ENCODE data around the gene ETNPPL.

Gene ETNPPL

DNA sequence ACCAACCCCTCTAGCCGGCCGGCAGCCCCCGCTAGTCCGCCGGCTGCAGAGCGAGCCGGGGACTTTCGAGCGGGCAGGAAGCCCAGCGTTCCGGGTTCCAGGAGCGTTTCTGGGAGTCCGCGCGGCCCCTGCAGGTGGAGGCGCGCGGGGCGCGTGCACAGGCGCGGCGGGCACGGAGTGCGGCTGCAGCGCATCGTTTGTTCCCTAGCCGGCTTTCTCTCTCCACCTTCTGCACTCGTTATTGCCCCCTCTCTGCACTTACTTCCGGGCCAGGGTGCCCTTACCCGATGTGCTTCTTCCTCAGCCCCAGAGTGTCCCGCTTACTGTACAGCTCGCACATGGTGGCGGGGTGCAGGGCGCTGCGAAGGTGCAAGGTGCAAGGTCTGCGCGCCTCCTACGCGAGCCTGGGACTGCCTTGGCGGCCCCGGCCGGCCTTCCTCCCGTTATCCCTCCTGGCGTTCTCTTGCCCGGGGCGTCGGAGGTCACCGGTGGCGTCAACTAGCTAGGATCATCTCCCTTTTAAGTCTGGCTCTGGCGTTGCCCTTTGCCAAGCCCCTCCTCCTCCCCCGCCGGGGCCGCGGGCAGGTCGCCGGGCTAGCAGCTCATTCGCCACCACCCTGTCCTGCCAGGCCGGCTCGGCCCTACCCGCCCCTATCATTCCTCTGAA is at the start of gene ETNPPL:
TSS of gene ETNPPL (minus strand) at position 495 of the 667 bp plus-strand sequence. CDS start at position 340, 155 bp downstream.
- DNase-seq (ENCODE audit: extremely low read depth in 1 of 2, low read depth in 1 of 2): no peak

DNA sequence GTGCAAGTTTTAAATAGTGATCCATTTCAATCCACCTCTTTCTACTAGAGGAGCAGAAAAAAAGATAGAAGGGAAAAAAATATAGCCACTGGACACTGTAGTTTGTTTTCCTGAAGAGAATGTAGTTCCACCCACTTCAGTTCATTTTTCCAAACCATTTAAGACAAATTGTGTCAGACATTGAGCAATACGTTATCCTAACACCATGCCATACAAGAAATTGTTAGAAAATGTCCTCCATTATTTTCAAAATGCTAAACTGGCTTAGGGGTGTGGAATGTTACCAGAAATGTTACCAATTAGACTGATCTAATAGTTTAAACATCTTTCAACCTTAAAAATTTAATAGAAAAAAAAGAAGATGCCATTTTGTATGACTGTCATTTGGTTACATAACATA is 48.6 kb upstream of the ETNPPL start:
- no peak for DNase-seq (ENCODE audit: extremely low read depth in 1 of 2, low read depth in 1 of 2)

DNA sequence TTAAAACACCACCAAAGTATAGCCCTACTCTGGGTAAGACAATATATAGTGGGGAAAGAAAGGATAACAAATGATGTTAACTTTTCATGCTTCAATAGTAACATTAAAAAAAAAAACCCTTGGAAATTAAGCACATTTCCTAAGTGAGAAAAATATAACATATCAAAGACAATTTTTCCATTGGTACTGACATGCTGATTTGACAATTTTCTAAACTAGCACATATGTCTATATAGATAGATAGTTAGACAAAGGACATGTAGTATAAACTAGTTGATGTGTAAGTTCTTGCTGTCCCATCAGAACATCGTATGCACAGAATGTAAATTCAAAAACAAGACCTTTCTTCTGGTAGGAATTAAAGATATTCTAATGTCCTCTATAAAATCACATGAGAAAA is 47.2 kb upstream of the ETNPPL start:
- no peak for DNase-seq (ENCODE audit: extremely low read depth in 1 of 2, low read depth in 1 of 2)

DNA sequence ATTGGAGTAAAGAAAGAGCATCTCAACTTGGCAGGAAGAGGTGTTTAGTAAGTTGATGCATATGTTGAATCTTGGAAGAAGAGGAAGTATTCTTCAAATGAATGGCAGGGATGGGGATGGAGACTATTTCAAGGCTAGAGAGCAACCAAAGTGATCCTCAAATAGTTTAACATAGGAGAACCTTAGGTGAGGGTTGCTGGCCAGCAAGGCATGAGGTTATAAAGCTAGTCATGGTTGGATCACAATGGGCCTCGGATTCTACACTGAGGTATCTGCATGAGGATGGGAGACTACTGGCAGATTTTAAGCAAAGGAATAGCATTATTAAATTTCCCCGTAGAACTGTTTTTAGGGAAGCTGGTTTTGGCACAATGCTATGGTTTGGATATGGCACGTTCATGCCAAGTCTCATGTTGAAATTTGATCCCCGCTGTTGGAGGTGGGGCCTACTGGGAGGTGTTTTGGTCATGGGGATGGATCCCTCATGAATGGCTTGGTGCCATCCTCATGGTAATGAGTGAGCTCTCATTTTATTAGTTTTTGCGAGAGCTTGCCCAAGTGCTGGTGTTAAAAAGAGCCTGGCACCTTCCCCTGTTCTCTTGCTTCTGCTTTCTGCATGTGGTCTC is 41.9 kb upstream of the ETNPPL start:
- no peak for DNase-seq (ENCODE audit: extremely low read depth in 1 of 2, low read depth in 1 of 2)

DNA sequence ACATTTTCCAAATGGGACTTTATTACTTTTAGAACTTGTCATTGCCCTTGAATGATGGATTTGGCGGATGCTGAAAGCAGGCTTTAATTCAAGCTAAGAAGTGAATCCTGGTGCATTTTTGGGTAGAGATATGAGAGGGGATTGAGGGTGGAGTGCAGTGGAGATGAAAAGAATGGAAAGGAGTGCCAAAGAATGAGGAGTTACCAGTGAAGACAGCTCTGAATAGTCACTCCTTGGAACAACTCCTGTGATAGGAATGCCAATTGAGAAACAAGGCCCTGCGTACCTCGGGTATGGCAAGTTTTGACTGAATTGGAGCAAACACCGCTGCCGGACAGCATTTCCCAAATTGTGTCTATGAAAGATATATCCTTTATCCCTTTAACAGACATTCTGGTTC is 36.5 kb upstream of the ETNPPL start:
- DNase-seq (ENCODE audit: extremely low read depth in 1 of 2, low read depth in 1 of 2): no peak

DNA sequence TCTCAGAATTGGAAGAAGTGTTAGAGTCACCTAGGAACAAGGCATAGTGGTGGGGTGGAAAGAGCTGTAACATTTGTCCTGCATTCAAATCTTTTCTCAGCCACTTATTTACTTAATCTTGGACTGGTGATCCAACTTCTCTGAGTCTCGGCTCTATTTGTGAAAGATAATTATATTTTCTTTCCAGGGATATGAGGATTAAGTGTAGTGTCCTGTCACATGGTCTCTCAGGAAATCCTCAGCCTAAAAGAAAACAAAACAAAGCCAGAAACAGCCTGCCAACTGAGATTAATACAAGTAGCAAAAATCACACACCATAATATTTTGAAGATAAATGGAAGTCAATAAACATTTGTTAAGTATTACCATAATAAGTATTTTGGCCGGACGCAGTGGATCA is 33.3 kb upstream of the ETNPPL start:
- DNase-seq (ENCODE audit: extremely low read depth in 1 of 2, low read depth in 1 of 2): no peak

DNA sequence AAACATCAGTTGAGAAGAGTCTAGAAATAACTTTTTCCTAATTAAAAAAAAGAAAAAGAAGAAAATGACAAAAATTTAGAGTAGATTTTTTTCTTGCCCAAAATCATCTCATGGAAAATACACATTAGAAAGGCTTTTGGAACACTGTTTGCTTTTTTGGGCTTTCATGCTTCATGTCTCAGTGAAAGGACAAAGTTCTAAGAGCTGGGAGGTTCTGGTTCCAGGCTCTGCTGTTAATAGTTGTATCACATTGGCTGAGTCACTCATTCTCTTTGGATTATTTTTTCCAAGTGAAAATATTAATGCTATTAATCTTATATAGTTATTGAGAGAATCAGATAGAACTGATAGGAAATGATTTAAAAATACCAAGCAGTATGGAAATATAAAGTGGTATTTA is 32.9 kb upstream of the ETNPPL start:
- DNase-seq (ENCODE audit: extremely low read depth in 1 of 2, low read depth in 1 of 2): no peak

DNA sequence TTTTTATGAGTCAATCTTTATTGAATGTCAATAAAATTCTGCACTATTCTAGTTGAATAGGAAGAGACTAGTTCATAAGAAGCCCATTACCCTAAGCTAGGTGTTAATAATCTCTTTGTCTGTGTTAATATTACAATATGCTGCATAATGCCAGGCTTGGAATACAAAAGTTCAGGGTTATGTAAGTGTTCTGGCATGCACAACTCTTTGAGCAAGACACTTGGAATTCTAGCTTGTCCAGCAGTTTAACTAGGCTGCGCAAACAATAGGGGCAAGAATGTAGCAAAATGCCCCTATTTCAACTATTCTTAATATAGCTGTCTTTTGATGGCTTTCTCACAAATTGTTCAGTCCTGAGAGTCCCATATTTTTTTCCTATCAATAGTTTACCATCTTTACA is 31.3 kb upstream of the ETNPPL start:
- DNase-seq (ENCODE audit: extremely low read depth in 1 of 2, low read depth in 1 of 2): no peak

DNA sequence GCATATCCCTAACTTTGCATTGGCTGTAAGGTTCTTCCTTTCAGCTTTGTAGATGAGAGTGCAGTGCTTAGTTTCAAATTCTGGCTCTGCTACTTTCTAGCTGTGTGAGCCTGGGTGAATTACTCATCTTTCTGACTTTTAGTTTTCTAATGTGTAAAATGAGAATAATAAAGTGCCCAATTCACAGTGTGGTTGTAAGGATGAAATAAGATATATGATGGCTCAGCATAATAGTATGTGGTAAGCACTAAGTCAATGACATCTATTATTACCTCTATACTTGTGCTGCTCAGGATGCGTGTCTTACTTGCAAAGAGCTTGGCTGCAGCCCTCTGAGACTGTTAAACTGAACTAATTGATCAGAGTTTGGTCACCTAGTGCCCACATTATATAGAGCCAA is 30.6 kb upstream of the ETNPPL start:
- no peak for DNase-seq (ENCODE audit: extremely low read depth in 1 of 2, low read depth in 1 of 2)

DNA sequence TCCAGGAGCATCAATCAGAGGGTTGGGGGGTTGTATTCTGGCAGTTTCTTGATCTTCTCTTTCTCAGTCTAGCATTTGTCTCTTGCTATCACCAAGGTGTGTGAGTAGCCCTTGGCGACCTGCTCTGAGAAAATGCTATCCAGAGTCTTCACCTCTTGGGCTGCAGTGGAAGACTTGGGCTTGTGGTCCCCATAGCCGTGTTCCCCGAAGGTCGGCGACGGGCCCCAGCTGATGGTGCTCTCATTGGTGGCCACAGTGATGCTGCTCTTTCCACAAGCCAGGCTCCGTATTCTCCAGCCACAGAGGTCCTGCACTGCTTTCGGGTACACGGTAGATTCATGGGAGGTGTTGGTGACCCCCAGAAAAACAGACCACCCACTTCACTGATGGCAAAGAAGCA is 25.9 kb upstream of the ETNPPL start:
- DNase-seq (ENCODE audit: extremely low read depth in 1 of 2, low read depth in 1 of 2): no peak

DNA sequence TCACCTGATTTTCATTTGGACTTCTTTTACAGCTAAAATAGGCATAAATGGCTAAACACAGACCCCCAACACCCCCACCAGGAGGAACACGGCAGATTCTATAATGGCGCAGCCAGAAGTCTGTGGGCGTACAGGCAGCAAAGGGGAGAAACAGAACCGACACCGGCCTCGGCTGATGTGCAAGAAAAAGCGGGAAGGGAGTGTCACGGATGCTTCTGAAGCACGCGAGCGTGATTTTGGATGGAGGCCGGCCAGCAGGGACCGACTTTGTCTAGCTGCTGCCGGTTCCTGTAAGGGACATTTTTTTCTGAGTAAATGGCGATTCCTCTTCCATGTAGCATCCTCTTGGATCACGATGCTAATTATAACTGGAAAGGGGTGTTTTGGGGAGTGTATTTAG is 24.9 kb upstream of the ETNPPL start:
- DNase-seq (ENCODE audit: extremely low read depth in 1 of 2, low read depth in 1 of 2): no peak

DNA sequence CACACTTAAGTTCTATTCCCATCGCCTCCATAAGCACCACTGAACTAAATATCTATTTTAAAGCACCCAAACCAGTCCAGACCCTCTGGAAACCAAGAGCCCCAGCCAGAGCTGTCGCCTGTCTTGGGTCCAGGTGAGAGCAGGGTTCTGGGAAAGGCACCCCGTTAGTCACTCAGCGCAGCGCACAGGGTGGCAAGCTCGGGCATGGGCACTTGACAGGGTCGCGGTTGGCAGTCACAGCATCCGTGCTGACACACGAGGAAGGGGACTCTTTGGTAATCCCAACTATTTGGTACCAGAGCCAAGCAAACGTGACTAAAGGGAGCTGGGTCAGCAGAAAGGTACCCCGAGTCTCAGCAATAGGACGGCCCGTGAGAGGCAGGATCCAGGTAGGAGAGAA is 24.3 kb upstream of the ETNPPL start:
- DNase-seq (ENCODE audit: extremely low read depth in 1 of 2, low read depth in 1 of 2): no peak

DNA sequence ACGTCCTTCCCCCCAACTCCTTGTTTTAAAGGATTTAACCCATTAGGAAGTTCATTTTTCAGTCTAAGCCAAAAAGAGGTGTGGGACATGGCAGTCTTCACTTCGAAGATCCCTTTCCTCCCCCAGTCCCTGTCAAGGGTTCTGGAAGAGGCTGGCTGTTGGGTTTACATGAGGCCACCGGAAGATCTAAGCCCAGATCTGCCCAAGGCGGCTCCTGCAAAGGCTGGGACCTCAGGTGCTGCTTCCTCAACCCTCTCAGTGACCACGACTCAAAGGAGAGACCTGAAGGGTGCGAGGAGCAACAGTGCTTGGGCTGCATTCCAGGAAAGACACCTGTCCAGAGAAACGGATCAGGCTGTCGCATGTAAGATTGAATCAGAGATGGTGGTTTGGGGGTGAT is 23.5 kb upstream of the ETNPPL start:
- no peak for DNase-seq (ENCODE audit: extremely low read depth in 1 of 2, low read depth in 1 of 2)

DNA sequence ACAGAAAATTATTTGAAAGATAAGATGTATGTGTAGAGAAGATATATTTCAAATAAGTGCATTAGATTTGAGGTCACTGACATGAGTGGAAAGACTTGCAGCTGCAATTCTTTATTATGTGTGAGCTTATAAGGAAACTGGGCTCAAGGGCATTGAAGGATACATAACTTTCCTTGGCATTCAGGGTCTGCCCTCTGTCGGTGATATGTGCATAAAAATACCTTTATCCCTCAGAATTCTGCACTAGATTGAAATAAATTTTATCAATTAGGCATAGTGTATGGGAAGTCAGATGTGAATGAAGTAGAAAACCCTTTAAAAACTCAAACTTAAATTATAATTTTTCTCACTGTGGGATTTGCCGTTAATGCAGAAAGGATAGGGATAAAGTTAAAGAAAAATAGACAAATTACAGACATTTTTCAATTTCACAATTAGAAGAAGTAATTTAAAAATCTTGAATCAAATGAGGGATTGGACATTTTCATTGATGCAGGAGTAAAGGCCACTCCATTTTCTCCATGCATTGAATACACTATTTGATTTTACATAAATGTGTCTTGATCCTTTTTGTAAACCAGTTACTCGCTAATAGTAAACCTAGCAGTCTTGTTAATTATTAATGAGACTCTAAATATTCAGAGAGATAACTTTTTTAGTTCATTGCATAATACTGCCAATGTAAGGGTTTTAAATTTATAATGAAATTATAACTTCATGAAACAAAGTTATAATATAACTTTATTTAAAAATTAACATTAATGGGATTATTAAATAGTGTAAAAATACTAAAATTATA is 21.0 kb upstream of the ETNPPL start:
- DNase-seq (ENCODE audit: extremely low read depth in 1 of 2, low read depth in 1 of 2): no peak

DNA sequence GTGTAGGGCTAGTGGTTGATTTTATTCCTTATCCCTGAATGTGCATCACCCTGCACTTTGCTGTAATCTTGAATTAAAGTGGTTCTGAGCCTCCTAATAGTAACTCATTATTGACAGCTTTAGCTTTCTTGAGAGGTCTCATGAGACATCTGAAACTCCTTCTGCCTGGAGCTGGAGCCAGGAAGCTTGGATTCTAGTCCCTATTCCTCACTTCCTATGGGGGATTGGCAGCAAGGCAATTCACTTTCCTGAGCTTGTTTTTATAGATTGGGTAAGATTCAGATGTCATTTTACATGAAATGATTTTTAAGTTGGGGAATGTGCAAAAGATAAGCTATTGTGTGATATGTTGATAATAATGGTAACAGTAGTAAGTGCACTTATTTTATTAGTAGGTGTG is 17.1 kb upstream of the ETNPPL start:
- no peak for DNase-seq (ENCODE audit: extremely low read depth in 1 of 2, low read depth in 1 of 2)

DNA sequence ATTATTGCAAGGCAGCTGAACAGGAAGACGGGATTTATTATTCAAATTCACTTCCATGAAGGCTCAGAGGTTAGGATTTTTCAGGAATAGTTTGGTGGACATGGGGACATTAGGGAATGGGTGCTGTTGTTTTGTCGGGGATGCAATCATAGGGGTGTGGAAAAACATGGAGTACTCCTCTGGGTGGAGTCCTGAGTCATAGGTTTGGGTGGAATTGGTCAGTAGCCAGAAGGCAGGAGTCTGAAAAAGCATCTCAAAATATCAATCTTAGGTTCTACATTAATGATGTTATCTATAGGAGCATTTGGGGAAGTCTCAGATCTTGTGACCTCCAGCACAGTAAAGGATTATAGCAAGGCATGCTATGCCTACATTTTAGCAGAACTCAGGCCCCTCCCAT is 14.5 kb upstream of the ETNPPL start:
- no peak for DNase-seq (ENCODE audit: extremely low read depth in 1 of 2, low read depth in 1 of 2)

DNA sequence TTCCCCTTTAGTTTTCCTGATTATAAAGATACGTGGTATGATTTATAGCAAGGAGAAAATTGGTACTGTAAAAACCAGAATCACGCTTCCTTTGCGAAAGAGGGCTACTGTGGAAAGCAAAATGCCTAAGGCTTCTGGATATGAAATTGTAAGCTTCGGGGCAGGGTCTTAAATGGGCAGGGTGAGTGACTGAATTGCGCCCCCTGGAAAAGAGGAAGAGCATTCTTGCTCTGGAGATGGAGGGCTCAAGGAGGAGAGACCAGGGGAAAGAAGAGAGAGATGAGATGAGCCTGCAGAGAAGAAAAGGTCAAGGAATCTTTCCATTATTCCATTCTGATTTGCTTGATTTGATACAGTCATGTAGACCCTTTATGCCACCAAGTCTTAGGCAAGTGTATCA is 13.1 kb upstream of the ETNPPL start:
- DNase-seq (ENCODE audit: extremely low read depth in 1 of 2, low read depth in 1 of 2): no peak

DNA sequence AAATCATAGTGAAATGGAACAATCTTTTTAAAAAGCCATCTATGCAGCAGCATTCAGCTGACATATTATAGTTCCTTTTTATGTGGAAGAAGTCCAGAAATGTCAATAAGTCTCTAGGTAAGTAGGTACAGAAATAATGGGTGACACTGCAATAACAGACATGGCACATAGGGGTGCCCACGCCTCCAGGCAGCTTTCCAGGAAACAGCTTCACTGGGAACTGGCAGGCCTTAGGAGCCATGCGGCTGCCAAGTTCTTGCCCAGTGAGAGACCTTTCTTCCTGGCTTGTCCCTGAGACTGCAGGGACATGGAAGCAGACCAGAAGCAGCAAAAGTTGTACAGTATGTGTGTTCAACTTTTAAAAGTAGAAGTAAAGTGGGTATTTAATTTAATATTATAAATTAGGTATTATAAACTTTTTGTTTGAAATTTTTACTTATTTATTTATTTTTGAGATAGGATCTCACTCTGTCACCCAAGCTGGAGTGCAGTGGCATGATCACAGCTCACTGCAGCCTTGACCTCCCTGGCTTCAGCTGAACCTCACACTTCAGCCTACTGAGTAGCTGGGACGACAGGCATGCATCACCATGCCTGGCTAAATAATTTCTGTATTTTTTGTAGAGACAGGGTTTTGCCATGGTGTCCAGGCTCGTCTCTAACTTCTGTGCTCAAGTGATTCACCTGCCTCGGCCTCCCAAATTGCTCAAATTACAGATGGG is 12.1 kb upstream of the ETNPPL start:
- no peak for DNase-seq (ENCODE audit: extremely low read depth in 1 of 2, low read depth in 1 of 2)

DNA sequence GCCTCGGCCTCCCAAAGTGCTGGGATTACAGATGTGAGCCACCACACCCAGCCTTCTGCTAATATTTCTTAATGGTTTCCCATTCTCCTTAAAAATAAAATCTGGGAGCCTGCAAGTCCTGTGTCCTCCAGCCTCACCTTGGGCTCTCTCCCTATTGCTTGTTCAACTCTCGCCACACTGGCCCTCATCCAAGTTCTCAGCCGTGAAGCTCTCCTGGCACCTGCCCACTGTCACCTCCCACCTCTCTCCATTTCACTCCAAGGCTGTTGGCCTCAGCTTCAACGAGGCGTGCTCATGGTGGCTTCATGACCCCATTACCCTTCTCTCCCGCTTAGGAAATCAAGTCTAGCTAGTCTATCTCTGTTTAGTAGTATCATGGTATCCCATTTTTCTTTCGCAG is 9.5 kb upstream of the ETNPPL start:
- DNase-seq (ENCODE audit: extremely low read depth in 1 of 2, low read depth in 1 of 2): no peak

DNA sequence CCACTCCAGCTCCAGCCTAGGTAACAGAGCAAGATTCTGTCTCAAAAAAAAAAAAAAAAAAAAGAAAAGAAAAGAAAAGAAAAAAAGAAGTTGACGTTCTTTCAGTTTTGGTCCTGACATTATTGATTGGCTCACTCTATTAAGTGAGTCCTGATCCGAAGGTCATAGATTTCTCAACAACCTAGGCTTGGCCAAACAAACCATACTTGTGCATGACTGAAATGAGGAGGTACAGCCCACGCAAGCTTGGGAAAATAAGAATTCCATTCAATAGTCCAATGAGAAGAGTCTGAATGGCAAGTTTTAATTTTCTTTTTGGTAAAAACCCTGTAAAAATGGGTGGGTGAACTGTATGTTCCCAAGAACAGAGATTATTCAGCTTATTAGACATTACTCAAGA is 3.2 kb upstream of the ETNPPL start:
- no peak for DNase-seq (ENCODE audit: extremely low read depth in 1 of 2, low read depth in 1 of 2)

DNA sequence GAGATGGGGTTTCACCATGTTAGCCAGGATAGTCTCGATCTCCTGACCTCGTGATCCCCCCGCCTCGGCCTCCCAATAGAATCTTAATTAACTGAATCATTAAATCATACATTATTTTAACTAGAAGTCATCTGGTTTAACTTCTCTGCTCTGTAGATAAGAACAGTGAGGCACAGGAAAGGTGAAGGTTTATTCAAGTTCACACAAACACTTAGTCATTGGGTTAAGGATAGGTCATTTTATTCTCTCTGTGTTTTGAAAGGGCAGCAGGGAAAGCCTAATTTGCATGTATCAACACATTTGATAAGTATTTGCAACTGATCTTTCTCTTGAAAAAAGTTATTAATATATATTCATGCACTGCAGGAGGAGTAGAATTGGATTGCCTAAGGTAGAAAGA is 1.1 kb upstream of the ETNPPL start:
- no peak for DNase-seq (ENCODE audit: extremely low read depth in 1 of 2, low read depth in 1 of 2)

DNA sequence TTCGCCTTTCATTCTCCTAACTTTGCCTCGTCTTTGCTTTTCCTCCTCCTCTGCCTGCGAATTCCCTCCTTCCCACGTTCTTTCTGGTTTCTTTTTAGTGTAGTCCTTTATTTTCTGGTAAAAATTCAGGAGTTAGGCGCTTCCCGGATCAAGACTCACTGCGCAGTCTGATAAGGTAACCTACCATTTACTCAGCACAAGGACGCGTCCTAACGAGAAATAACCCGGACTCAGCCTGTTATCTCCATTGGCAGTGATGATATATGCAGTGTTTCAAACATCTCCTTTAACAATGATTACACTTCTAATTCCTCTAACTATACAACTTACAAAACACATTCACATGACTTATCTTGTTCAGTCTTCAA is 357 bp upstream of the ETNPPL start:
- DNase-seq (ENCODE audit: extremely low read depth in 1 of 2, low read depth in 1 of 2): no peak
